Fibroblast of the conjunctiva (primary cell): Measurements from ENCODE around the gene WNT7B.

Experiments
- DNase-seq: peaks from one replicate; pipeline ENCODE4 v3.0.0-alpha.2; 2010; ENCODE audit warnings: low read depth

The WNT7B gene

GRCh38 chr22:45927059-45927458 is 49.9 kb downstream of the WNT7B start:
- no peak for DNase-seq

GRCh38 chr22:45926433-45926832 is 50.5 kb downstream of the WNT7B start:
- DNase-seq = no peak

- no peak for DNase-seq
These were observed 51.1 kb downstream of the WNT7B start for GRCh38 chr22:45925811-45926351.

- DNase-seq = no peak
These were observed 53.1 kb downstream of the WNT7B start for GRCh38 chr22:45923835-45924234.

- DNase-seq = no peak
These were observed 53.8 kb downstream of the WNT7B start for GRCh38 chr22:45923212-45923611.

GRCh38 chr22:45922661-45923060 is 54.3 kb downstream of the WNT7B start:
- no peak for DNase-seq

GRCh38 chr22:45922256-45922655 is 54.7 kb downstream of the WNT7B start:
- no peak for DNase-seq

- no peak for DNase-seq
These were observed 57.3 kb downstream of the WNT7B start for GRCh38 chr22:45919504-45920286.

GRCh38 chr22:45918459-45919370 is 58.2 kb downstream of the WNT7B start:
- DNase-seq = no peak

- no peak for DNase-seq
These were observed 59.1 kb downstream of the WNT7B start for GRCh38 chr22:45917700-45918458.

- no peak for DNase-seq
These were observed 59.8 kb downstream of the WNT7B start for GRCh38 chr22:45917146-45917545.

GRCh38 chr22:45916515-45916914 is 60.4 kb downstream of the WNT7B start:
- no peak for DNase-seq

GRCh38 chr22:45915841-45916240 is 61.1 kb downstream of the WNT7B start:
- no peak for DNase-seq

GRCh38 chr22:45915151-45915550 is 61.8 kb downstream of the WNT7B start:
- no peak for DNase-seq

- no peak for DNase-seq
These were observed 62.7 kb downstream of the WNT7B start for GRCh38 chr22:45914309-45914708.

- no peak for DNase-seq
These were observed 64.1 kb downstream of the WNT7B start for GRCh38 chr22:45912910-45913309.

- DNase-seq = no peak
These were observed 65.2 kb downstream of the WNT7B start for GRCh38 chr22:45911601-45912271.

GRCh38 chr22:45910928-45911467 is 66.0 kb downstream of the WNT7B start:
- no peak for DNase-seq

- no peak for DNase-seq
These were observed 68.0 kb downstream of the WNT7B start for GRCh38 chr22:45908961-45909360.

GRCh38 chr22:45907996-45908395 is 69.0 kb downstream of the WNT7B start:
- DNase-seq = no peak

- DNase-seq = no peak
These were observed 69.6 kb downstream of the WNT7B start for GRCh38 chr22:45907378-45907777.
